Kidney (tissue), 14 donors: Measurements from ENCODE around the gene SDK1. TPM values are rescaled to one million over a fixed set of nuclear protein-coding genes. Genes with fewer than 3 reads are reported as not detected.
A peak's percentile ranks its signal among the peaks of the same experiment; 100 is the strongest.

ENCODE experiments used
- DNase-seq, 5 donors: peaks; one replicate each; pipeline ENCODE4 v3.0.0-alpha.2; 2013 to 2020
- FAIRE-seq: peaks from 2 replicates; lab custom pipeline; 2012; peaks lifted over from hg19 to GRCh38; lab: Jason Lieb, UNC
- H3K27ac ChIP-seq, 2 donors: one replicate each; pipeline ENCODE4 v1.7.0; 2013; ENCODE audit warnings: low read depth in 2 of 2, low read length in 2 of 2, inconsistent platforms in 1 of 2
- H3K27me3 ChIP-seq: one replicate; pipeline ENCODE4 v1.7.1; 2013; ENCODE audit warnings: low read length, inconsistent platforms; ENCODE audit not compliant: control insufficient read depth, insufficient read depth
- H3K36me3 ChIP-seq, 3 donors: one replicate each; pipeline versions ENCODE4 v1.7.0 to v1.7.1; 2013; ENCODE audit warnings: low read length in 3 of 3, control low read depth in 1 of 3, inconsistent platforms in 1 of 3; ENCODE audit not compliant: insufficient read depth in 3 of 3, control insufficient read depth in 2 of 3
- H3K4me1 ChIP-seq, 3 donors: one replicate each; pipeline versions ENCODE4 v1.7.0 to v1.7.1; 2013; ENCODE audit warnings: low read length in 3 of 3, inconsistent platforms in 1 of 3, low read depth in 1 of 3; ENCODE audit not compliant: control insufficient read depth in 2 of 3, insufficient read depth in 2 of 3
- H3K4me3 ChIP-seq, 3 donors: one replicate each; pipeline versions ENCODE4 v1.7.0 to v1.8.1; 2013; ENCODE audit warnings: low read length in 3 of 3, control low read depth in 1 of 3, inconsistent platforms in 1 of 3
- H3K9ac ChIP-seq, 3 donors: one replicate each; pipeline versions ENCODE4 v1.7.0 to v1.7.1; 2013; ENCODE audit warnings: low read length in 3 of 3, control low read depth in 1 of 3, inconsistent platforms in 1 of 3
- H3K9me3 ChIP-seq, 3 donors: one replicate each; pipeline versions ENCODE4 v1.7.0 to v1.7.1; 2013; ENCODE audit warnings: low read length in 3 of 3, control low read depth in 1 of 3, inconsistent platforms in 1 of 3; ENCODE audit not compliant: control insufficient read depth in 2 of 3, insufficient read depth in 1 of 3
- intact Hi-C: fragments of 100-400 bp; cut with DNase I; formaldehyde crosslinking; loops from one replicate; pipeline ENCODE4 v1.11.1; 2022
- polyA plus RNA-seq: library from polyadenylated mRNA; stranded (reverse); fragments of 350-450 nt; fragmentation: Illumina TruSeq; extraction: RNeasy Lipid Tissue Mini Kit (QIAGEN cat#74804); gene quantifications from one replicate; pipeline ENCODE4 v1.2.3, GENCODE V29; 2014; ENCODE audit warnings: low read depth, low replicate concordance; ENCODE audit not compliant: insufficient read depth
- total RNA-seq: library from RNA; stranded (reverse); fragmentation: NEBNext Ultra II Directional; extraction: Animal tissue kit (Norgen Biotek cat#: 25700); gene quantifications from one replicate; pipeline ENCODE4 v1.2.1, GENCODE V29; 2021
- TF ChIP-seq, protein P1 (sequence below): IDR thresholded peaks from 3 replicates; pipeline ENCODE4 v1.5.1; 2012; ENCODE audit warnings: mild to moderate bottlenecking, moderate library complexity, borderline replicate concordance; ENCODE audit not compliant: insufficient read depth; ENCODE audit errors: extremely low read depth
- donor health status: control.
- donor health status: control.
- donor health status: control.
- donor health status: control.
- donor health status: control.
- donor health status: DM: yes; HTN: yes; CAD: no.
- donor health status: Normal renal cell carcinoma (clear cell type).

SDK1 gene
- total and polyA plus RNA-seq, 2 donors from 2014 or later = 2.0 to 38.3 TPM

DNA sequence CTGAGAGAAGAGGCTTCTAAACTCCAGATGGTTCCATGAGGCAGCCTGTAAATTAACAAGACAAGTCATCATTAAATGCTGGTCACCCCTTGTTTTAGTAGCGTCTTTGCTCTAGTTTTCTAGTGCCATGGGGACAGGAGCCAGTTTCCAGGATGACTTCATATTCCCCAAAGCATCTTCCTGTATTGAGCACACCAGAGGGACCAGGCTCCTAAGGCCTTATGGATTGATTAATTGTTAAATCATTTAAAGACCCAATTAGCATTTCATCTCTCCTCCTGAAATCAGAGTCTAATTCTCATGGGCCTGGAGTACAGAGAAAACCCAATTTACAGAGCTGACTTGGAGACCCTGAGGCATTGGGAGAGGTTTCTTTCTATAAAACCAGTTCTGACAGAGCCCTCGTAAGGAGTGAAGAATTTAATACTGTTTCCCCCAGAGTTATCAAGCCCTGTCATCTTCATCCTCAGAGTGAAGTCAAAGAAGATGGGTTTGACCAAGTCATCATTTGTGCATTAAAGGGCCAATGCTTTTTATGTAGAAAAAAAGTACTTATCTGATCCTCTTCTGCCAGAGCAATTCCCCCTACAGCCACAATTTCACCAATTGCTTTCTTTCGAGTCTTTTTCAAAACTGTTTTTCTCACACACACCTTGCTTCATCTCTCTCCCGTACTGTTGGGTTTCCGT, 678.7 kb downstream of the SDK1 start:
- no peaks in the 10 kb centered on the region for H3K4me1 ChIP-seq
- FAIRE-seq = no peak
- H3K9me3 ChIP-seq = no peaks in the 10 kb centered on the region
- no peaks in the 10 kb centered on the region for H3K27me3 ChIP-seq
- no peaks in the 10 kb centered on the region for H3K36me3 ChIP-seq
- peak in 1 of 5 donors; percentile 22 for DNase-seq
- no peak overlapping the region for H3K27ac ChIP-seq
- intact Hi-C loops = no loop called here
- TF ChIP-seq, protein P1, sequence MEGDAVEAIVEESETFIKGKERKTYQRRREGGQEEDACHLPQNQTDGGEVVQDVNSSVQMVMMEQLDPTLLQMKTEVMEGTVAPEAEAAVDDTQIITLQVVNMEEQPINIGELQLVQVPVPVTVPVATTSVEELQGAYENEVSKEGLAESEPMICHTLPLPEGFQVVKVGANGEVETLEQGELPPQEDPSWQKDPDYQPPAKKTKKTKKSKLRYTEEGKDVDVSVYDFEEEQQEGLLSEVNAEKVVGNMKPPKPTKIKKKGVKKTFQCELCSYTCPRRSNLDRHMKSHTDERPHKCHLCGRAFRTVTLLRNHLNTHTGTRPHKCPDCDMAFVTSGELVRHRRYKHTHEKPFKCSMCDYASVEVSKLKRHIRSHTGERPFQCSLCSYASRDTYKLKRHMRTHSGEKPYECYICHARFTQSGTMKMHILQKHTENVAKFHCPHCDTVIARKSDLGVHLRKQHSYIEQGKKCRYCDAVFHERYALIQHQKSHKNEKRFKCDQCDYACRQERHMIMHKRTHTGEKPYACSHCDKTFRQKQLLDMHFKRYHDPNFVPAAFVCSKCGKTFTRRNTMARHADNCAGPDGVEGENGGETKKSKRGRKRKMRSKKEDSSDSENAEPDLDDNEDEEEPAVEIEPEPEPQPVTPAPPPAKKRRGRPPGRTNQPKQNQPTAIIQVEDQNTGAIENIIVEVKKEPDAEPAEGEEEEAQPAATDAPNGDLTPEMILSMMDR = no peak
- H3K9ac ChIP-seq = no peak overlapping the region
- no peak overlapping the region for H3K4me3 ChIP-seq

DNA sequence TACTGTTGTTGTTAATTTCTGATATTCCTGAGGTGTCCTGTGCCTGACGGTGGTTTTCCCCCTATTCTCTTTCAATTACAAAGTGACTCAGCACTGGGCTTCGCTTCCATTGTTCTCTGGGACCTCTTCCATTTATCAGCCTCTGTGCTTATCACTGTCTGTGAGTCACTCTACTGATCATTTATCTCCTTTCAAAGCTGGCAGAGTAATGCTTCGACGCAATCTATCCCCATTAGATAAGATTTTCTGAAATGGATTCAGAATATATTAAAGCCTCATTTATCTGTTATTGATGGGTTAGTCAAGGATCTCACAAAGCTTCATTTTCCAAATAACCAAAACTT, 679.2 kb downstream of the SDK1 start:
- H3K4me3 ChIP-seq = no peak overlapping the region
- intact Hi-C loops = no loop called here
- no peaks in the 10 kb centered on the region for H3K9me3 ChIP-seq
- DNase-seq = no peak
- FAIRE-seq = no peak
- no peak overlapping the region for H3K27ac ChIP-seq
- no peaks in the 10 kb centered on the region for H3K4me1 ChIP-seq
- H3K36me3 ChIP-seq = no peaks in the 10 kb centered on the region
- no peaks in the 10 kb centered on the region for H3K27me3 ChIP-seq
- no peak overlapping the region for H3K9ac ChIP-seq
- TF ChIP-seq, protein P1 = no peak

DNA sequence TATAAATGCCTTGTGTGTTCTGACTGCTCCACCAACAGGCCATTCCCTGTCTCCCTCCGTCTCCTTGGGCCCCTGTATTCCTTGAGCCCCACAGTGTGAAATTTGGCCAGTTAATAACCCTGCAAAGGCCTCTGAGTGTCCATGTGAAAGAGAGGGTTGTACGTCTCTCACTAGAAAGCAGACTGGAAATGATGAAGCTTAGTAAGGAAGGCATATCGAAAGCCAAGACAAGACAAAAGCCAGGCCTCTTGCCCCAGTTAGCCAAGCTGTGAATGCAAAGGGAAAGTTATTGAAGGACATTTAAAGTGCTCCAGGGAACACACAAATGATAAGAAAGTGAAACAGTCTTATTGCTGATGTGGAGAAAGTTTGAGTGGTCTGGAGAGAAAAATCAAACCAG, 680.2 kb downstream of the SDK1 start:
- TF ChIP-seq, protein P1 = no peak
- Histone ChIP-seq H3K9ac (no peak overlapping the region), H3K27me3 (no peaks in the 10 kb centered on the region), H3K4me1 (no peaks in the 10 kb centered on the region), H3K27ac (no peak overlapping the region), H3K4me3 (no peak overlapping the region), H3K36me3 (no peaks in the 10 kb centered on the region), H3K9me3 (no peaks in the 10 kb centered on the region)
- FAIRE-seq (no peak), DNase-seq (no peak)
- intact Hi-C loops = no loop called here

DNA sequence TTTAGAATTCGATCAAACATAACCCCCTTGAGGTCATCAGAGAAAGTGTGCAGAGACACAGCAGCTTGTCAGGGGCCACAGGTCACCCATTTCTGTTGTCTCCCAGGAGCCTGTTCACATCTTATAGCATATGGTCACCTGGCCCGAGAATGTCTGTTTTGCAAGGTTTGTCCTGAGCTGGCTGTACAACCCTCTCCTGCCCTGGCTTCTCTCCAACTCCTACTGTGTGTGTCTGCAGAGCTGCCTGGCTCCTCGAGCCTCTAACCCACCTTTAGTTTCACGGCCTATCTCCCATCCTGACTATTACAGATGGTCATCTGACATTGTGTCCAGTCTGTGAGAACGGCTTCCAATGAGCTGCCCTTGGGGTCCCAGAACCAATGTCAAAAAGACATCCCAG, 683.4 kb downstream of the SDK1 start:
- FAIRE-seq = no peak
- H3K27me3 ChIP-seq = no peaks in the 10 kb centered on the region
- H3K4me1 ChIP-seq = no peaks in the 10 kb centered on the region
- H3K9me3 ChIP-seq = no peaks in the 10 kb centered on the region
- TF ChIP-seq, protein P1 = no peak
- H3K36me3 ChIP-seq = no peaks in the 10 kb centered on the region
- H3K27ac ChIP-seq = no peak overlapping the region
- no peak for DNase-seq
- no peak overlapping the region for H3K4me3 ChIP-seq
- intact Hi-C loops = no loop called here
- no peak overlapping the region for H3K9ac ChIP-seq
